HG02943 (cell line): Measurements from ENCODE around the gene TEF.

ENCODE experiments used
- ATAC-seq: cut with Tn5 transposase; IDR thresholded peaks from one replicate; pipeline ENCODE4 v1.9.1; 2021; ENCODE audit warnings: mild to moderate bottlenecking, low read depth, moderate library complexity; ENCODE audit not compliant: unreplicated experiment

TEF gene

DNA sequence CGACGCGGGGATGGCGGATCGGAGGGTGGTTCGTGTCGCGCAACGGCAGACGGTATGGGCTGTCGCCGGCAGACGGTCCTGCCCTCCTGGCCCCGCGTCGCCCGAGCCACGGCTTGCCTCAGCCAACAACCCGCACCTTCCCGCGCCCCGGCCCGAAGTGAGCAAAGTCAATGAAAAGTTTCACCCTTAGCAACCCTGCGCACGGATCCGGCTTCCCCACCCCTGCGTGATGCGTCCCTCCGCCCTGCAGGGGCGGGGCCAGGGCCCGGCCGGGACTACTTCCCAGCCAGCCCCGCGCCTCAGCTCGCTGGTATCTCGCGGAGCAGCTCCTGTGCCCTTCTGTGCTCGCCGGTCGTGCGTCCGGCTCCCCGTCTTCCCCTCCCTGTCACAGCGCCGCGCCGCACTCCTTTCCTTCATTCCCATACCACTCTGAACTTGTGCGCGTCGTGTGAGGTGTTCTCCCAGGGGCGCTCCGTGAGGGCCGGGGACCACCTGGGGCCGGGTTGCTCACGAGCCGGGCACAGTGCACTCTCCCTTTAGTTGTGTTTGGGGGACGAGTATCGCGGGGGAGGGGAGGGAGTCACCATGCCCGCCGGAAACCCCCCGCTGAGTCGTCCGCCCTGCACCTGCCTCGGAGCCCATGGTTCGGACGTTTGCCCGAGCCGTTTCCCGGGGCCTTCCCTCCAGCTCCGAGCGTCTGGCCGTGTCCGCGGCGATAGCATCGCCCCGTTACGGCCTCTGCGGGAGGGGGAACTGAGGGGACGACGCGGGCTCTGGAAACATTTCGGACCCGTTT is 65.1 kb downstream of the TEF start, which contains the start of gene TOB2:
Gene TOB2 (minus strand): TSS at position 163 of the 796 bp plus-strand sequence. CDS start 9,456 bp downstream, outside the sequence.
- ATAC-seq, result peak; percentile 39

- ATAC-seq, result no peak
These were observed 65.9 kb downstream of the TEF start for GRCh38 chr22:41447435-41448188.

DNA sequence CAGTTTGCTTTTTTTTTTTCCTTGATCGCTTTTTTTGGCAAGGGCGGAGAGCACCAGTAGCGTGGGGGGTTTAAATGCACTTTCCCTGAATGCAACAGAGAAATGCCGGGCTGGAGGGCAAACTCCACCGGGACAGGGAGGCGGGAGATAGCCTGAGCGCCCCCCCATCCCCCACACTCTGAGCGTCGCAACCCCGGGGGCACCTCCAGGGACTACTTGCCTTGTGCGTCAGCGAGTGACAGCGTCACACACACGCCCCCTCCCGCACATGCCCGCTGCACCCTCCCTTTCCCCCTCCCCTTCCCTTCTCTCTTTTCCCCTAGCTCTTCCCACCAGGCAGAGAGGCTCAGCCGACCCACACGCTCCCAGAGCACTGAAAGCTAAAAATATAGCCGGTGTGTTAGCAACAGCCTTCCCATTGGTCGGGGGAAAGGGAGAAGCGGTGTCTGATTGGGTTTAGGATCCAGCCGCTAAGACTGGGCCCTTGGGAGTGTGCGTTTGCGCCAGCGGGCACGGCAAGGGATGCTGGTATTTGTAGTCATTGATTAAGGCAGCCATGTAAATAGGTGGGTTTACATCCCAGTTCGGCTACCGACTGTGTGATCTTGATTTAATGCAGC is 66.6 kb downstream of the TEF start:
- ATAC-seq, result peak; percentile 53
